ENCODE results near the gene RNF115.
"Not testable (repeated sequence)": the region's sequence is repeated elsewhere in the genome, so short reads cannot be mapped to it uniquely, and the experiment has no call there.

Gene RNF115

DNA sequence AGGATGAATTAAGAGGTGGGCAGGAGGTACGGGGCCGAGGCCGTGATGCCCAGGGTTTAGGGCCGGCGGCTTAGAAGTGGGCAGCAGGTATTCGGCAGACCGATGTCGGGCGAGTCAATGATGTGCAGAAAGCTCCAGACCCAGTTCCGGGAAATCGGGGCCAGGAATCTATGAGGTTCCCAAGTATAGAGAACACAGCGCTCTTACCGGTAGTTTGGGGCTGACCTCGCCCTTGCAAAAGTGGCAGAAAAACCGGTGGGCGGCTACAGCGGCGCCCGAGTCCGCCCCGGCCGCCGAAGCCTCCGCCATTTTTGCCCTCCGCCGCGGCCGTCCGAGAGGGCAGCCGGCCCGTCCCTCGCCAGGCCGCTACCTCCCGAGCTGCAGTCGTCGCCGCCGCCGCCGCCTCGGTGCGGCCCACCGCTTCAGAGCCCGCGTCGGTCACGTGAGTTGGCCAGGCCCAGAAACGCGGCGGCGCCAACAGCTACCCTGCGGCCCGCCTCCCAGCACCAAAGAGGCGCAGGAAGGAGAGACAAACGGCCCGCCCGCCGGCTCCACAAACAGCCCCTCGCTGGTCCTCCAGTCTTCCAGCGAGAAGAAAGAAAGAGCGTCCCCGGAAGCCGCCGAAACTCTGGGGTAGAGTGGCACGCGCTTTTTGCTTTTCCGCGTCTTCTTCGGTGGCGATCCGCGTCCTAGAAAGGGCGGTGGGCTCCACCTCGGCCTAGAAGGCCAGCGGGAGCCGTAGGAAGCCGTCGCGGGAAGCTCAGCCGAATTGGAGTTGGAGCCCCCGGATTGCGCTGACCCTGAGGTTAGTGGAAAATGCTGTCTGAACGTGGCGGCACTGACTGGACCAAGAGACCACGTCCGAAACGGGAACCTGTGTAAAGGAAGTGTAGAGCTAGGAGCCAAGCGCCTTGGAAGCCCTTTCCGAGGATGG is at the start of gene RNF115, which contains the start of gene POLR3C:
TSS of gene RNF115 (minus strand) at position 531 of the 934 bp plus-strand sequence. CDS start at position 309, 222 bp downstream.
TSS of gene POLR3C (plus strand) at position 636 of the 934 bp plus-strand sequence. CDS start 1,577 bp downstream, outside the sequence.
- DNase-seq (ENCODE audit: low read depth): peak; percentile 84

- no peak for DNase-seq (ENCODE audit: low read depth)
Observed at GRCh38 chr1:145871994-145872924, 48.4 kb upstream of the RNF115 start.

GRCh38 chr1:145868232-145868631 is 44.3 kb upstream of the RNF115 start:
- DNase-seq (ENCODE audit: low read depth): no peak

DNA sequence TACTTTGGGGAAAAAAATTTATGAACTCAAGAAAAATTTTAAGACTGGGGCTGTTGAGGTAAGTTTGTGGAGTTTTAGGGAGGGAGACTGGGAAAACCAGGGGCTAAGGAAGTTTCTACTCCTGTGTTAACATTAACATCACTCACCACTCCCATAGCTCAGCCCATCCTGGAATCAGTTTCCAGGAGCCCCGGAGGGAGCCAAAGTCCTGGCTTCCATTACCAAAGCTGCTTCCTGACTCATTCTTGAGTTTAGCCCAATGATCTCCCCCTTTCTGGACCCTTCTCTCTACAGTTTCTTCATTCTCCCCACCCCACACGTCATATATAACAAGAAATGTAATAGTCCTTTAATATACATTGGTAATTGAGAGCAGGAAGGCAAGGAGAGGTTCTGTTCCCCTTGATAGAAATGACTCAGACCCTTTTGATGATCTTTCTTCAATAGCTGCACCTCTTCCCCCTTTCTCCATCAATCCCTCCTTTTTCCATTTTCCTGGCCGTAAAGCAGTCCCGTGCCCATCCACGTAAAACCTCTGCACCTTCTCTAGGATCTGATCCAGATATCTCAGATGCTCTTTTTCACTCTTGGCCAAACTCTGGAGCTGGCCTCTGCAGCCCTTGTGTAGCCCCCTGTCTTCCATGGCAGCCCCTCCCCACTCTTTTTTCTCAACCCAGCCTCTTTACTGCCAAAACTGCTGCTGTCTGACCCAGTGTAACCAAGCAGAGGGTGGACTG is 39.6 kb upstream of the RNF115 start:
- DNase-seq (ENCODE audit: low read depth): no peak

DNA sequence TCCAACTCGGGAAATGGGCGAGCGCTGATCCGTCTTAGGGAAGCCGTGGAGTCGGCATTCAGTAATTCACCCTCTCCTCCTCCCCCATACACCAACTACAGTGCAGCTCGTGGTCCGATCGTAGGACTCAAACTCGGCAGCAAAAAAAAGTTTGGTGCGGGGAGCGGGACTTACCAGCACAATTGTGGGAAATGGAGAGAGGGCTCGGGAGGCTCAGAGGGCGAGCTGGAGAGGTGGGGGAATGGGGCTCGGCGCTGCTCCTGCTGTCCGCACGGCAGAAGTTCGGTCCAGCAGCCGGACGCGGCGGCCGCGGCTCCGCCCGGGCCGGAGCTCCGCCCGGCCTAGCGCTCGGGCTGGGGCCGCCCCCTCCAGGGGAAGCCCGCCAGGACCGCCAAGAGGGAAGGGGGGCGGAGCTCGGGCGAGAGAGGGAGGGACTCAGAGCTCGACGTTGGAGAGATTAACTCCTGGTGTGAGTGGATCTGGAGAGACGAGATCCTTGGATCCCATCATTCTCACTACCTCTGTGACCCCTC is 35.7 kb upstream of the RNF115 start:
- peak; percentile 77 for DNase-seq (ENCODE audit: low read depth)

- peak; percentile 87 for DNase-seq (ENCODE audit: low read depth)
Observed at GRCh38 chr1:145858901-145859490, 35.1 kb upstream of the RNF115 start, which contains the start of gene PIAS3. TSS of gene PIAS3 (minus strand) at chr1:145859081. CDS start at chr1:145858990, 91 bp downstream.

GRCh38 chr1:145858238-145858900 is 34.5 kb upstream of the RNF115 start:
- no peak for DNase-seq (ENCODE audit: low read depth)

- DNase-seq (ENCODE audit: low read depth): no peak
Observed at GRCh38 chr1:145857170-145857569, 33.3 kb upstream of the RNF115 start.

- DNase-seq (ENCODE audit: low read depth): no peak
Observed at GRCh38 chr1:145855426-145855948, 31.6 kb upstream of the RNF115 start.

- no peak for DNase-seq (ENCODE audit: low read depth)
Observed at GRCh38 chr1:145849356-145850160, 25.7 kb upstream of the RNF115 start.

GRCh38 chr1:145847827-145848226 is 23.9 kb upstream of the RNF115 start:
- DNase-seq (ENCODE audit: low read depth): no peak

- no peak for DNase-seq (ENCODE audit: low read depth)
Observed at GRCh38 chr1:145846201-145846612, 22.3 kb upstream of the RNF115 start.

DNA sequence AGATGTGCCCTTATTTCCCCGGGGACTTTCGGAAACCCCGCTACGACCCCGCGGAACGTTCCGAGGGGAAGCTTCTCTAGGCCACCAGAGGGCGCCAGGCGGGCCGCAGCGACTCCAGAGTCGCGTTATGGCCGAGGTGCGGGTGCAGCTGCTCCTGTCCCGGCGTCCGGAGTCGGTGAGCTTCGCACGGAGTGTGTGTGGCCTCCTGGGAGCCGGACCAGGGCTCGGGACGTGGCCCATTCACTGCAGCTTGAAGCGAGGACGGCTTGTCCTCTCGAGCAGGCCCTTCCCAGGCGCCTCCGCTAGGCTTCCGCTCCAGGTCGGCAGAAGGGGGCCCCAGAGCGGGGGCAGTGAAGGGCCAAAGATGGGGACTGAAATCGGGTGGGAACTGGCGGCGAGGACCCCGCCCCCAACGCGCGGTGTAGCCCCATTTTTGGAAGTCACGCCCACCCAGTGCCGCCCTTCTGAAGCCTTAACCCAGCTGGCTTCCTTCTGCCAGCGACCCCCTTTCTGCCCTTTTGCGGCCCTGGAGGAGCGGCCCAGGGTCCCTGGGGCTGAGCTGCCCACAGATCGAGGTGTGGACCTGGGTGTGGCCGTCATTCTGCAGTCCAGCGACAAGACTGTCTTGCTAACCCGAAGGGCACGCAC is 21.7 kb upstream of the RNF115 start, which contains the start of gene NUDT17:
TSS of gene NUDT17 (plus strand) at position 117 of the 648 bp plus-strand sequence. CDS start at position 128, 11 bp downstream.
- peak; percentile 51 for DNase-seq (ENCODE audit: low read depth)

DNA sequence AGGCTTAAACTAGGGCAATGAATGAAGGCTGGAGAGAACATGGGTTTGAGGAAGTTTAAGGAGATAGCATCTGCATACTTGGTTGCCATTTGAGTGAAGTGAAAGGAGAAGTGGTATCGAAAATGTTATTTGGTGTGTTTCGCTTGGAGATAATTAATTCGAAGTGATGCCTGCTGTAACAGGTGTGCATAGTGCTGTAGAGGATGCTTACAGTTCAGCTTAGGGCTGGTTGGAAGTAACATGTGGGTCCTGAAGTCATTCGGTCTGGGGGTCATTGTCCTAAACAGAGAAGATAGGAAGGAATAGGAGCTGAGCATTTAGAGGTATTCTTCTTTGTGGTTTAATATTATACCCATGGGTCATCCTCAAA is 21.2 kb upstream of the RNF115 start:
- no peak for DNase-seq (ENCODE audit: low read depth)

DNA sequence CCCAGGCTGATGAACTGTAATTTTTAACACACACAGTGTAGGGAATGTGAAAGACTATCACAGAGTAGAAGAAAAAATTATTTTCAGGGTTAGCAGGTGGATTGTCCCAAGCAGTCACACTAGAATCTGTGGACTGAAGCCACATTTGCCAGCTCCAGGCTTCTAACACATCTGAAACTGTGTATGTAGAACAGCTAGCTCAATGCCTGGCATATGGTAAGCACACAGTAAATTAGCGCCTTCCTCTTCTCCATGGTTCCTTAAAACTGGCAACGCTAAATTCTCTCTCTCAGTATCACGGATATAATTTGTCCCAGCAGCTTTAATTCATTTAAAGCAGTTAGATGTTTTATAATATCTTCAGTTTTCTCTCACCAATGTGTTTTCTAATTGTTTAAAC is 19.1 kb upstream of the RNF115 start:
- DNase-seq (ENCODE audit: low read depth): no peak

- no peak for DNase-seq (ENCODE audit: low read depth)
Observed at GRCh38 chr1:145837656-145838055, 13.8 kb upstream of the RNF115 start.

GRCh38 chr1:145830810-145831209 is 6.9 kb upstream of the RNF115 start:
- DNase-seq (ENCODE audit: low read depth): not testable (repeated sequence)

- no peak for DNase-seq (ENCODE audit: low read depth)
Observed at GRCh38 chr1:145828367-145829026, 4.6 kb upstream of the RNF115 start.
